Measurements from ENCODE around the gene UBL7.

UBL7 gene

DNA sequence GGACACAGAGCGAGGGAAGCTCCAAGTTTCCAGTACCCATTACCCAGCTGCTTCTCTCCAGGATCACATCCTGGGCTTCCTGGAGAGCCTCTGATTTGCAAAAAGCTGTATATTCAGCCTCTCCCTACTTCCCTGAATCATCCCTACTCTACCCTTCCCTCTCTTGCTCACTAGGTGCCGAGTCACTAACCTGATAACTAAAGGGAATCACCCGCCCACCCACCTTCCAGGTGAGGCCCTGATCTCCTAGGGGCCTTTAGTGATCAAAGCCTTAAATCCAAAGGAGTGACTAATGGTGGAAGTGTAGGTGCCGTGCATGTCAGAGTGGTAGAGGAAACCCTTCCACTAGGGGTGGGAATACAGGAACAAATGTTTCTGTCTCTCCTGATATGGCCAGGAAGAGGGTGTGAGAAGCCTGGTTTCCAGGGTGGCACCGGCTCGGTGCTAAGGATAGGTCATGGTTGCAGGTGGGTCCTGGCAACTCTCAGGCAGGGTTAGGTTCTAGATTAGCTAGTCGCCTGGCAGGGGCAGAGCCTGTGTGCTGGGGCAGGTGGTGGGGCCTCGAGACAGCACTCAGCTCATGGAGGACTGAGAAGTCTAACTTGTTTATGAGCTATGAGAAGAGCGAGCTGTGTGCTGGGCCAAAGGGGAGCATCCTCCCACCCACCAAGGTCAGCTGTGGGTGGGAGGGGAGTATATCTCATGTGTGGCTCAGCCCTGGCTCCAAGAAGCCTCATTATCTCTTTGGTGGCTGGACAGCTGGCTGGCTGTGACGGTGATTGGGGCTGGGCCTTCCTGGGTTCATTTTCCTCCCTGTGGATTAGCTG, 37.3 kb downstream of the UBL7 start:
- DNase-seq (ENCODE audit: low read depth in 2 of 2), result no peak

GRCh38 chr15:74422652-74423430, 38.1 kb downstream of the UBL7 start:
- DNase-seq (ENCODE audit: low read depth in 2 of 2), result no peak

DNA sequence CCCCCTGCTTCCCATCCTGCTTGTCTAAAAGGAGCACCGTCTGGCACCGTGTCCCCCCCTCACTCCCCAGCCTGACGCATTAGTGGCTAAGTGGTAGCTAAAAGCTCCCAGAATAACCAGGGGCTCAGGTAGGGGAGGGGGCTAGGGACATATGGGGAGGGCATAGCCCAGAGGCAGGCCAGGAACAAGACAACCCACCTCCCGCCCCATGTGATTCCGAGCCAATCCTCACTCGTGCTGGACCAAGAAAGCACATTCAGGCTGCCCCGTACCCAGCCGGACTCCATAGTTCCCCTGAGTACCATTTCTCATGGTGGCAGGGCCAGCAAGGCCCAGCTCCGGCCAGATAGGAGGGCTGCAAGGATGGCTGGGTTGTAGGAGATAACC, 38.7 kb downstream of the UBL7 start:
- no peak for DNase-seq (ENCODE audit: low read depth in 2 of 2)

- DNase-seq (ENCODE audit: low read depth in 2 of 2), result no peak
Measured at GRCh38 chr15:74421302-74422245, 39.4 kb downstream of the UBL7 start.

- no peak for DNase-seq (ENCODE audit: low read depth in 2 of 2)
Measured at GRCh38 chr15:74420193-74420905, 40.6 kb downstream of the UBL7 start.

DNA sequence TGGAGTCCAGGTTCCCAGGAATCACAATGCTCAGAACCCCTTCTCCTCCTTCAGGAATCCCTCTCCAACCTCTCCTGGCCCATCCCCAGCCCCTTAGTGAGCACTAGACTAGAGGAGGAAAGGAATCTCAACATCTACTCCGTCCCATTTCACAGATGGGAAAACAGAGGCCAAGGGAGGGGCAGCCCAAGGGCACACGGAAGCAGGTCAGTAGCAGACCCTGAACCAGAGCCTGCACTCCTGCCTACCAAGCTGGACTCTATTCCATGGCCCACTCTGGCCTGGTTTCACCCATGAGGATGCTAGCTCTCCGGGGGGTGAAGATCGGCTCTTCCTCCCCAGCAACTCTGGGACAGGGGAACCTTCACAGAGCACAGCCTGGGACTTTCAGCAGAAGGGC, 41.5 kb downstream of the UBL7 start:
- DNase-seq (ENCODE audit: low read depth in 2 of 2), result no peak

DNA sequence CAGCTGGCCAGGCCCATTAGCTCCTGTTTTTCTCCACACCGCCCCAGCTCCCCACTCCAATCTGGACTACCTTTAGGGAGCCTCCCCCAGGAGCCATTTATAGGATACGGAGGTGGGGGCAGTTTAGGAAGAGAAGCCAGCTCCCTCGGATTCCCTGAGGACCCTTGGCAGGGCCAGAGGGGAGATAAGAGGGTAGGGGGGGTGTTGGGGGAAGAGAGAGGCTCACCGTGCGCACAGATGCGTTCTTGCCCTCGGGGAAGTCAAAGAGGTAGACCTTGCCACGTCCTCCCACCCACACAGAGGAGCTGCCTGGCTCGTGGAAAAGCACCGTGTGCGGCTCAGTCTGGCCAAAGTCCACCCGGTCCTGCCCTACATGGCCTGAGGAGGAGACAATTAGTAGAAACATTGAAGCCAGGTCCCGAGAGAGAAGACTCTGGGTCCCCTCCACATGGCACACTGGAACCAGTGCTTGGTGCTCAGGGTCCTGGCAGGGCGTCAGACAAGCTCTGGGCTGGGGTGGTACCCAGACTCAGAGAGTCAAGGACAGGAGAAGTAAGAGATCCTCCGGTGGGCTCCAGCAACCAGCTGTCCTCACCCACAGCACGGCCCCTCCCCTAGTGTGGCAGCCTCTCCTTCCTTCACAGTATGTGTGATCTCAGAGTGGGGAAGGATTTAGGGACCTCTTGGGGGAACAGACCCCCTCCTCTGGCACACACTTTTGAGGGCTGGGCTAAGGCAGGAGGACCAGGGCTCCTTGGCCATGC, 42.2 kb downstream of the UBL7 start:
- no peak for DNase-seq (ENCODE audit: low read depth in 2 of 2)

GRCh38 chr15:74417670-74418069, 43.3 kb downstream of the UBL7 start:
- DNase-seq (ENCODE audit: low read depth in 2 of 2), result no peak

GRCh38 chr15:74417225-74417624, 43.7 kb downstream of the UBL7 start:
- no peak for DNase-seq (ENCODE audit: low read depth in 2 of 2)

DNA sequence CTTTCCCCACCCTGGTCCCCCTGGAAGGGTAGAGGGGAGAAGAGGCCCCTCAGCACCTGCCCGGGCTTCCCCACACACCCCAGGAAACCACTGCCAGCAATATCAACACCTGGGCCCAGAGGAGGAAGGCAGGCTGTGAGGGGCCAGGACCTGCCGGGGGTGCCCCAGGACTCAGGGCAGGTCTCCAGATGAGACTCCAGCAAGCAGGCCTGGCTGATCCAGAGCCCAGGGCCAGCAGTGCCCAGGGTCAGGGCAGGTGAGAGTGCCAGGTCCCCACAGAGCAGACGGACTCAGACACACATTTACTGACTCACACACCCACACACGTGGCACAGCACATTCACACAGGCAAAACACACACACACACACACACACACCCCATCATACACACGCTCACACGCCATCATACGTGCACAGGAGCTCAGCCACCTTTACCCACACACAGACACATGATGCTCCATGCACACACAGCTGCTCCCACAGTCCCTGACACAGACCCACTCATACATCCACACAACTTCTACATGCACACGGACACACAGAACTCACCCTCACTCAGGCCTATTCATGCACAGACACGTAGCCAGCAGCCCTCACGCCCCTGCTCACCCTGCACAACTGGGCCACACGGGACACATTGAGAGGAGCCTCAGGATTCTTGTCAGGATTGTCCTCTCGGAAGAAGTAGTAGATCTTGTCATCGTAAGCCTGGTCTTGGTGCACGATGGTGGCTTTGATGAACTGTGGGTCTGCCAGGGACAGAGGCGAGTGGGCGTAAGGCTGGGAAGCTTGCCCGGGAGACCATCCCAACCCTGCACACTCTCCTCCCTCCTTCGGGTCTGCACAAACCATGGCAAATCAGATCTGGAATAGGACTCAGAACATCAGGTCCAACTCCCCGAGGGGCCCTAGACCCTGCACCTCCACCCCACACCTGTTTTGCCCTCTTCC, 44.7 kb downstream of the UBL7 start:
- DNase-seq (ENCODE audit: low read depth in 2 of 2), result no peak

- no peak for DNase-seq (ENCODE audit: low read depth in 2 of 2)
Measured at GRCh38 chr15:74414603-74415338, 46.2 kb downstream of the UBL7 start.

DNA sequence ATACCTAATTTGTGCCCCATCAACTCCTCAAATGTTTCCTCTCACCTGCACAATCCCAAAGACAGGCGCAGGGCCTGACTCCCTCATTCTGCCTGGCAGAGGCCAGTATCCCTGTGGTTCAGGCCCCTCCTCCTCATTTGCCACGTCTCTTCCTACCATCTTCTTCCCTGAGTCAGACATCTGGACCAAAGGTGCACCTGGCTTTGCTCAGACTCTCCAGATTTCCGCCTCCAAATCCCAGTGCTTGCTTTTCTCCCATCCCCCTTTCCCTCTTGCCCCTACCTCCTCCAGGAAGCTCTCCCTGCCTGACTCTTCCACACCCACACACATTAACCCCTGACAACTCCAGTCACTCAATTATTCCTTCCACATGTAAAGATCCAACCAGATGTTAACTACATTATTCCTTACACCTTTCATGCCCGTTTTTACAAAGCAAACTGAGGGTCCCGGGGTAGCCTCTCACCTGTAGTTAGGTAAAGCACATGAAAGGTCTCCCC, 46.8 kb downstream of the UBL7 start:
- DNase-seq (ENCODE audit: low read depth in 2 of 2), result no peak

- DNase-seq (ENCODE audit: low read depth in 2 of 2), result no peak
Measured at GRCh38 chr15:74413350-74414080, 47.4 kb downstream of the UBL7 start.

- no peak for DNase-seq (ENCODE audit: low read depth in 2 of 2)
Measured at GRCh38 chr15:74412159-74412558, 48.8 kb downstream of the UBL7 start.

GRCh38 chr15:74411686-74412085, 49.3 kb downstream of the UBL7 start:
- DNase-seq (ENCODE audit: low read depth in 2 of 2), result no peak

GRCh38 chr15:74410502-74410901, 50.5 kb downstream of the UBL7 start:
- DNase-seq (ENCODE audit: low read depth in 2 of 2), result no peak

- DNase-seq (ENCODE audit: low read depth in 2 of 2), result no peak
Measured at GRCh38 chr15:74409225-74409624, 51.7 kb downstream of the UBL7 start.

DNA sequence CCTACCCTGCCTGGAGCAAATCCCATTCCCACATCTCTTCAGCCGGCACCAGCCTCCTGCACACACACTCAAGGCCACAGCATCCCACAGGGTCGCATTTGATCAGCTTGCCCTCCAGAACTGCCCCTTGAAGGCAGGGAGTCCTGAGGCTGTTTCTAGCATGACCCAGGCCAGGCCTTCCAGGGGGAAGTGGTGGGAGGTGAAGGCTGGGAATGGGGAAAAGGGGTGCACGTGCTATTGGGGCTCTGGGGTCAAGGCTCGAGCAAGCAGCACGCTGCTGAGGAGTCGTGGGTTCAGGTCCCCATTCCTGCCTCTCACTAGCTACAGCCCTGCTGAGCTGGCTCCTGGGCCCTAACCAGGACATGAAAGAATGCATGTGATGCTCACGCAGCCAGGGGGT, 52.1 kb downstream of the UBL7 start:
- no peak for DNase-seq (ENCODE audit: low read depth in 2 of 2)

Measured in stimulated activated CD8-positive, alpha-beta memory T cell treated with anti-CD3 and anti-CD28 coated beads, Interleukin-15, amount 100 ng/mL, for 4 hours (primary cell).